Transverse colon (tissue), 4 donors: ENCODE results near the gene HS1BP3. TPM values are rescaled to one million over a fixed set of nuclear protein-coding genes. Genes with fewer than 3 reads are reported as not detected.

Experiments
- DNase-seq: peaks from one replicate; pipeline ENCODE4 v3.0.0-alpha.2; 2019
- H3K27ac ChIP-seq, 4 donors: fragments of 200-600 bp; sonication (generic); 2 replicates each; pipeline ENCODE4 v1.5.1; 2016 to 2018; ENCODE audit warnings: inconsistent platforms in 4 of 4
- H3K27me3 ChIP-seq: fragments of 200-600 bp; sonication (generic); 2 replicates; pipeline ENCODE4 v1.5.1; 2017; ENCODE audit warnings: inconsistent platforms
- H3K36me3 ChIP-seq, 4 donors: fragments of 200-600 bp; sonication (generic); 2 replicates each; pipeline ENCODE4 v1.5.1; 2017 to 2019; ENCODE audit warnings: inconsistent platforms in 4 of 4
- H3K4me1 ChIP-seq, 4 donors: fragments of 200-600 bp; sonication (generic); 2 replicates each; pipeline ENCODE4 v1.5.1; 2017 to 2020; ENCODE audit warnings: inconsistent platforms in 4 of 4
- H3K4me3 ChIP-seq, 4 donors: fragments of 200-600 bp; sonication (generic); 1 replicate in 1 of 4; 2 replicates in 3 of 4; pipeline versions ENCODE4 v1.5.1 to v1.6.1; 2017 to 2019; ENCODE audit warnings: inconsistent platforms in 4 of 4
- H3K9me3 ChIP-seq, 2 donors: fragments of 200-600 bp; sonication (generic); 2 replicates each; pipeline ENCODE4 v1.5.1; 2017 to 2019; ENCODE audit warnings: inconsistent platforms in 2 of 2
- EP300 ChIP-seq: sonication (generic); formaldehyde crosslinking; IDR thresholded peaks from one replicate; pipeline ENCODE4 v1.6.1; 2017; ENCODE audit warnings: antibody characterized with exemption, low read depth
- POLR2A ChIP-seq: fragments of 450-650 bp; IDR thresholded peaks from one replicate; pipeline ENCODE4 v1.6.1; 2016; ENCODE audit warnings: antibody characterized with exemption, mild to moderate bottlenecking, moderate library complexity
- POLR2AphosphoS5 ChIP-seq, 3 donors: sonication (generic); formaldehyde crosslinking; IDR thresholded peaks; one replicate each; pipeline ENCODE4 v1.6.1; 2016; ENCODE audit warnings: antibody characterized with exemption in 3 of 3
- WGBS, 2 donors: methylation state at CpG; one replicate each; pipeline ENCODE4 v1.1.5; 2018; ENCODE audit warnings: low coverage in 1 of 2; 5-methylcytosine and 5-hydroxymethylcytosine counted together
- in situ Hi-C, 4 donors: fragments of 200-750 bp; cut with MboI; loops; one replicate each; pipeline versions ENCODE4 v1.15.0 to v1.15.1; 2017; ENCODE audit warnings: low sequenced_read_pairs in 3 of 4, low pct_ligation_motif_present in 1 of 4, low pct_unique_long_range_greater_than_20kb in 1 of 4
- intact Hi-C: fragments of 100-400 bp; cut with DNase I; formaldehyde crosslinking; loops from one replicate; pipeline ENCODE4 v1.15.1; 2023; ENCODE audit warnings: low total_unique reads
- total RNA-seq, 4 donors: library from RNA; depleted of rRNA; stranded (reverse); fragments of >200 nt; gene quantifications; one replicate each; pipeline ENCODE4 v1.1.0, GENCODE V29; 2016
- TF ChIP-seq, protein P1 (sequence below), 5 experiments: fragments of 200-600 bp in 3 of 5; fragments of 450-650 bp in 2 of 5; sonication (generic) in 3 of 5; IDR thresholded peaks; 1 replicate in 2 of 5; 2 replicates in 3 of 5; pipeline ENCODE4 v1.5.1; 2016 to 2017; ENCODE audit warnings: antibody characterized with exemption in 5 of 5, inconsistent platforms in 3 of 5, mild to moderate bottlenecking in 2 of 5, moderate library complexity in 1 of 5

HS1BP3 gene
- total RNA-seq, 4 donors from 2014 or later, result 29.5 to 44.2 (median 33.1) TPM

DNA sequence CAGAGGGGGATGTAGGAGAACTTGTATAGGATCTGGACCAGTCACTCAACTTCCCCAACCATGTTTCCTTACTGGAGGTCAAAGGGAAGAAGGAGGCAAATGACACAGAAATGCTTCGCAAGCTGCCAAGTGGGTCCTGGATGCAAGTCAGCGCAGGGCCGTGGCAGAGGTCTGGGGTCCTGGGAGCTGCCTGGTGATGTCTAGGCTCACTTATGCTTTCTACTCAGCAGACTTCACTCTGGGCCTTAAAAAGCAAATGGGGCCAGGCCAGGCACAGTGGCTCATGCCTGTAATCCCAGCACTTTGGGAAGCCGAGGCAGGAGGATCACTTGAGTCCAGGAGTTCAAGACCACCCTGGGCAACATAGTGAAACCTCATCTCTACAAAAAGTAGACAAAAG is 19.9 kb downstream of the HS1BP3 start:
- TF ChIP-seq POLR2AphosphoS5 (IDR thresholded peaks at IDR 0.05) (no peak), EP300 (no peak), POLR2A (no peak)
- TF ChIP-seq, protein P1, sequence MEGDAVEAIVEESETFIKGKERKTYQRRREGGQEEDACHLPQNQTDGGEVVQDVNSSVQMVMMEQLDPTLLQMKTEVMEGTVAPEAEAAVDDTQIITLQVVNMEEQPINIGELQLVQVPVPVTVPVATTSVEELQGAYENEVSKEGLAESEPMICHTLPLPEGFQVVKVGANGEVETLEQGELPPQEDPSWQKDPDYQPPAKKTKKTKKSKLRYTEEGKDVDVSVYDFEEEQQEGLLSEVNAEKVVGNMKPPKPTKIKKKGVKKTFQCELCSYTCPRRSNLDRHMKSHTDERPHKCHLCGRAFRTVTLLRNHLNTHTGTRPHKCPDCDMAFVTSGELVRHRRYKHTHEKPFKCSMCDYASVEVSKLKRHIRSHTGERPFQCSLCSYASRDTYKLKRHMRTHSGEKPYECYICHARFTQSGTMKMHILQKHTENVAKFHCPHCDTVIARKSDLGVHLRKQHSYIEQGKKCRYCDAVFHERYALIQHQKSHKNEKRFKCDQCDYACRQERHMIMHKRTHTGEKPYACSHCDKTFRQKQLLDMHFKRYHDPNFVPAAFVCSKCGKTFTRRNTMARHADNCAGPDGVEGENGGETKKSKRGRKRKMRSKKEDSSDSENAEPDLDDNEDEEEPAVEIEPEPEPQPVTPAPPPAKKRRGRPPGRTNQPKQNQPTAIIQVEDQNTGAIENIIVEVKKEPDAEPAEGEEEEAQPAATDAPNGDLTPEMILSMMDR (IDR thresholded peaks at IDR 0.05), result no peak
- Histone ChIP-seq H3K4me1 (peaks cover 20 to 29% (median 27%) of the 10 kb centered on the region in 4 donors), H3K36me3 (no peaks in the 10 kb centered on the region), H3K27me3 (no peaks in the 10 kb centered on the region), H3K4me3 (no peak overlapping the region), H3K27ac (no peak overlapping the region), H3K9me3 (no peaks in the 10 kb centered on the region)
- in situ Hi-C loops (loop anchor here in 3 of 4 donors (5.0 to 25.0 kb wide), 4 partner anchors 189 to 744 kb away; partner anchors contain the start of gene RHOB (in 1 of the 3)), intact Hi-C loops (no loop called here)
- DNase-seq, result no peak
- 93 to 100% methylated on average over 1 to 4 of the region's 4 CpGs for WGBS, 2 donors

DNA sequence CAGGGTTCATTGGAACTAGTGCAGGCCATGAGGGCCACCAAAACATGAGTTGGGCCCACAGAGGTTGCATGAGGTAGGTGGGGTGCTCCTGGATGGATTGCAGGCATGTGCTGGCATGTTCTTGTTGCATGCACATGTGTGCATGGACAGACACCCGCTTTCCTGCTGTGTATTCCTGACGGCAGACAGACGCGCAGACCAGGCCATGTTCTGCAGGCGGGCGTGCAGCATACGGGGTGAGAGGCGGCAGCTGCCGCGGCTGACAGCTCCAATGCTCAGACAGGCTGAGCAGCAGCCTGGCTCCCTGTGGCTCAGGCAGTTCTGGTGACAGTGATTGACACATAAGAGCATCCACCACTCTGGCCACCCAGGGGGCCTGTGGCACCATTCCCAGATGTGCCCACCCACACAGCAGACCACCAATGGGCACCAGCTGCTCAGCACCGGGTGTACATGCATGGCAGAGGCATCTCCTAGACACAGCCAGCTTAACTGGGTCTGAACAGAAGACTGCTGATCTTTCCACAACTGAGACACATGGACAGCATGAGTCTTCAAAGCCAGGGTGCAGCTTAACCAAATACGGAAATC is 21.2 kb downstream of the HS1BP3 start:
- Histone ChIP-seq H3K9me3 (no peaks in the 10 kb centered on the region), H3K27me3 (no peaks in the 10 kb centered on the region), H3K36me3 (peaks cover 0 to 2% (median 0%) of the 10 kb centered on the region in 4 donors), H3K27ac (no peak overlapping the region), H3K4me1 (peaks cover 10 to 18% (median 15%) of the 10 kb centered on the region in 4 donors), H3K4me3 (no peak overlapping the region)
- TF ChIP-seq POLR2AphosphoS5 (IDR thresholded peaks at IDR 0.05) (no peak), POLR2A (no peak), EP300 (no peak)
- TF ChIP-seq, protein P1 (IDR thresholded peaks at IDR 0.05), result no peak
- no peak for DNase-seq
- intact Hi-C loops, result no loop called here
- WGBS, 2 donors, result 77% methylated on average over 9 of the region's 12 CpGs; no CpG with 5 or more reads in 1 of the 2 donors
- in situ Hi-C loops, result loop anchor here in 3 of 4 donors (5.0 to 25.0 kb wide), 4 partner anchors 187 to 742 kb away; partner anchors contain the start of gene RHOB (in 1 of the 3)

DNA sequence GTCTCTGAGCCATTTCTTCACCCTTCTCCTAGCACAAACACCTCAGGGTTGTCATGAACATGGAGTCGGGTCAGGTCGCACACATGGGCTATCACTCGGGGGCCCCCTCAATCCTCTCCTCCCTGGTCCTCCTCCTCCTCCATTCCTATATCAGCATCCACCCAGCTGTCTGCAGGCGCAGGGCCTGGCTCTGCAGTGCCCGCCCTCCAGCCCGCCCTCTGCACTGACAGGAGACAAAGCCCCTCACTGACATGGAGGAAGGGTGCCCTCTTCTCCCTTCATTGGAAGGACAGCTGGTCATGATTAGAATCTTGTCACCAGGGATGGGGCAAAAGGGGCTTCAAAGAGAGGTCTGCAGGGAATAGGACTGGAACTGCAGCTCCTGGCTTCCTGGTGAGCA is 21.7 kb downstream of the HS1BP3 start:
- Histone ChIP-seq H3K4me3 (no peak overlapping the region), H3K36me3 (peaks cover 0 to 7% (median 0%) of the 10 kb centered on the region in 4 donors), H3K27me3 (no peaks in the 10 kb centered on the region), H3K4me1 (peaks cover 5 to 13% (median 10%) of the 10 kb centered on the region in 4 donors), H3K9me3 (no peaks in the 10 kb centered on the region), H3K27ac (no peak overlapping the region)
- in situ Hi-C loops, result loop anchor here in 2 of 4 donors (25.0 kb wide), 2 partner anchors 192 to 742 kb away; partner anchors contain the start of gene RHOB (in 1 of the 2)
- no peak for TF ChIP-seq POLR2A
- TF ChIP-seq, protein P1 (IDR thresholded peaks at IDR 0.05), result no peak
- TF ChIP-seq EP300, result no peak
- TF ChIP-seq POLR2AphosphoS5 (IDR thresholded peaks at IDR 0.05), result no peak
- intact Hi-C loops, result no loop called here
- no peak for DNase-seq
- 80 to 90% methylated on average over 1 to 6 of the region's 6 CpGs for WGBS, 2 donors

DNA sequence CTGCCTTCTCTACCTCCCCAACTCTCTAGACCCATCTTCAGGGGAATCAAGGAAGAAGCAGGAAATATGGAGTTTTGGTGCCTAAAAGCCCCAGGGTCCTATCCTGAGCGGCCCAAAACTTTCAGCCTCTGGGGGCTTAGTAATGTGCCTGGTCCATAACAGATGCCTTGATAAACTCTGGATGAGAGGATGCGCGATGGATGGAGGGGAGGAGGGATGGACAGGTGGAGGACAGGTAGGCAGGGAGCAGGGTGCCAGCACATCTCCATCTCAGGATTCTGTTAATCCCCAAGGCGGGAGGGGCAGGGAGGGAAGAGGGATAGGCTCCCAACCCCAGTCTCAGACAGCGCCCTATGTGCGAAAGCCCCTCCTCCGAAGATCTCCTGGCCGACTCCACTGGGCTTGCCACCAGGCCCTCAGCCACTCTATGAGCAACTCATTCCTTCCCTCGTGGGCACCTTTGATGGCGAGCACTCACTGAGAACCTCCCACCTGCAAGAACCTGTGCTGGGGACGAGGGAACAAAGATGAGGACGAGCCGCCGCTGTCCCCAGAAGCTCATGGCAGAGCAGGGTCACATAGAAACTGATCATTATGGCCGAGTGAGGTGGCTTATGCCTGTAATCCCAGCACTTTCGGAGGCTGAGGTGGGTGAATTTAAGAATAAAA is 23.1 kb downstream of the HS1BP3 start:
- in situ Hi-C loops, result loop anchor here in 2 of 4 donors (25.0 kb wide), 2 partner anchors 191 to 741 kb away; partner anchors contain the start of gene RHOB (in 1 of the 2)

More for the DNA sequence above, 23.1 kb downstream of the HS1BP3 start:
- DNase-seq, result no peak
- no peaks in the 10 kb centered on the region for H3K27me3 ChIP-seq
- H3K9me3 ChIP-seq, result no peaks in the 10 kb centered on the region
- H3K4me3 ChIP-seq, result no peak overlapping the region
- intact Hi-C loops, result no loop called here
- WGBS, 2 donors, result 70 to 87% methylated on average over 5 to 16 of the region's 16 CpGs
- H3K27ac ChIP-seq, result no peak overlapping the region
- TF ChIP-seq EP300, result no peak
- TF ChIP-seq POLR2A, result no peak
- TF ChIP-seq, protein P1 (IDR thresholded peaks at IDR 0.05), result no peak
- TF ChIP-seq POLR2AphosphoS5 (IDR thresholded peaks at IDR 0.05), result no peak
- peaks cover 0 to under 1% (median 0%) of the 10 kb centered on the region in 4 donors for H3K4me1 ChIP-seq
- H3K36me3 ChIP-seq, result peaks cover 0 to 21% (median 0%) of the 10 kb centered on the region in 4 donors
